Uterus (tissue), 2 donors: ENCODE measurements around the gene RNF123.

Source experiments
- POLR2A ChIP-seq, 2 donors: fragments of 450-650 bp; IDR thresholded peaks; one replicate each; pipeline ENCODE4 v1.6.1; 2016; ENCODE audit warnings: antibody characterized with exemption in 2 of 2, mild to moderate bottlenecking in 1 of 2, moderate library complexity in 1 of 2
- TF ChIP-seq, protein P1 (sequence below), 4 experiments: fragments of 200-600 bp in 2 of 4; fragments of 450-650 bp in 2 of 4; sonication (generic) in 2 of 4; IDR thresholded peaks; one replicate each; pipeline ENCODE4 v1.5.1; 2016 to 2019; ENCODE audit warnings: antibody characterized with exemption in 4 of 4, mild to moderate bottlenecking in 2 of 4, moderate library complexity in 1 of 4

DNA sequence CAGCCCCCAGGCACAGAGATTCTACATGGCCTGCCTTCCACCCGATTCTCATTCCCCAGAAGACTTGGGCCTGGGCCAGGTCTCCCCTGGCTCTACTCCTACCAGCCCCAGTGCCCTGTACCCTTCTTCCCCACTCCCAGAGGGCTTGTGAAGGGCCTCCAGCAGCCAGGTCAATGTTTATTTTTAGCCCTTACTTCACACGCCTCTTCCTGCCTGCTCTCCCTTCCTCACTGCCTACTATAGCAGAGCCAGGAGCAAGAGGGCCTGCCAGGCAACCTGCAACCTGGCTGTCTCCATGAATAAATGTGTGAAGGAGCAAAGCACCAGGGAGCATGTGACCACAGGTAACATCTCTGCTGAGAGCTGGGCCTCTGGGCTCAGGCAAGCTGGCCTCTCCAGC lies 41.6 kb upstream of the RNF123 start:
- TF ChIP-seq, protein P1, sequence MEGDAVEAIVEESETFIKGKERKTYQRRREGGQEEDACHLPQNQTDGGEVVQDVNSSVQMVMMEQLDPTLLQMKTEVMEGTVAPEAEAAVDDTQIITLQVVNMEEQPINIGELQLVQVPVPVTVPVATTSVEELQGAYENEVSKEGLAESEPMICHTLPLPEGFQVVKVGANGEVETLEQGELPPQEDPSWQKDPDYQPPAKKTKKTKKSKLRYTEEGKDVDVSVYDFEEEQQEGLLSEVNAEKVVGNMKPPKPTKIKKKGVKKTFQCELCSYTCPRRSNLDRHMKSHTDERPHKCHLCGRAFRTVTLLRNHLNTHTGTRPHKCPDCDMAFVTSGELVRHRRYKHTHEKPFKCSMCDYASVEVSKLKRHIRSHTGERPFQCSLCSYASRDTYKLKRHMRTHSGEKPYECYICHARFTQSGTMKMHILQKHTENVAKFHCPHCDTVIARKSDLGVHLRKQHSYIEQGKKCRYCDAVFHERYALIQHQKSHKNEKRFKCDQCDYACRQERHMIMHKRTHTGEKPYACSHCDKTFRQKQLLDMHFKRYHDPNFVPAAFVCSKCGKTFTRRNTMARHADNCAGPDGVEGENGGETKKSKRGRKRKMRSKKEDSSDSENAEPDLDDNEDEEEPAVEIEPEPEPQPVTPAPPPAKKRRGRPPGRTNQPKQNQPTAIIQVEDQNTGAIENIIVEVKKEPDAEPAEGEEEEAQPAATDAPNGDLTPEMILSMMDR (IDR thresholded peaks at IDR 0.05): no peak
- TF ChIP-seq POLR2A (IDR thresholded peaks at IDR 0.05): no peak
